Liver (tissue), 3 donors: ENCODE measurements around the gene TMEM91.

ENCODE experiments used
- TF ChIP-seq, protein P1 (sequence below): fragments of 150-350 bp; IDR thresholded peaks from 2 replicates; pipeline ENCODE4 v1.5.1; 2017; ENCODE audit warnings: improper control_type of control experiment, low read depth, low read length; ENCODE audit not compliant: missing input control
- TF ChIP-seq, protein P2 (sequence below): IDR thresholded peaks from 2 replicates; pipeline ENCODE4 v1.6.1; 2016; ENCODE audit warnings: antibody characterized with exemption
- TF ChIP-seq, protein P3 (sequence below): IDR thresholded peaks from 2 replicates; pipeline ENCODE4 v1.6.1; 2016; ENCODE audit warnings: antibody characterized with exemption
- donor health status: healthy.
- donor health status: healthy.

DNA sequence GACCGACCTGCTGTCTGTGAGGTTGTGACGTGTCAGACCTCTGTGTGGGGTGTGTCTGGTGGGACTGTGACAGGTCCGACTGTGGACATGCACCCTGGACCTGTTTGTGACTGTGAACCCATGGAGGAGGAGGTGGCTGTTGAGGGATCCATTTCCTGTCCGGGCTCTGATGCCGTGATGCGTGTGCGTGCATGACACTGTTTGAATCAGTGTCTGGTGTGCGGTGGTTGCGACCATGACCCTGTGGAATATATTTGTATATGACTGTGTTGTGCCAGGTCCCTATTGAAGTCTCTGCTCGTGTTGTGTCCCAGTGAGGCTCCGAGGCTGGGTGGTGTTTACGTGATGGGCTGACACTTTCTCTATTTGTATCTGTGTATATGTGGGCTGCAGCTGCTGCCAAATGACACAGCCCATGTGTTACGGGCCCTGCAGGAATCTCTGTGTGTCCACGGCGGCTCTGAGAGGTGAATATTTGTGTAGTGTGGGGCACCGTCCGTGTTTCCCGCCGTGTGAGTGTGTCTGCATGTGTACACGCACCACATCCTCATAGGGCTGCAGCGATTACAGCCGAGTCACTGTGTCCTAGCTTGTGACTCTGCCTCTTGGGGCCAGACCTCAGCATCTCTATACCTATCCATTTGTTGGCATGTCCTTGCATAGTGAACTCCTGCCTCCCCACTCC lies 48.0 kb upstream of the TMEM91 start:
- TF ChIP-seq, protein P1, sequence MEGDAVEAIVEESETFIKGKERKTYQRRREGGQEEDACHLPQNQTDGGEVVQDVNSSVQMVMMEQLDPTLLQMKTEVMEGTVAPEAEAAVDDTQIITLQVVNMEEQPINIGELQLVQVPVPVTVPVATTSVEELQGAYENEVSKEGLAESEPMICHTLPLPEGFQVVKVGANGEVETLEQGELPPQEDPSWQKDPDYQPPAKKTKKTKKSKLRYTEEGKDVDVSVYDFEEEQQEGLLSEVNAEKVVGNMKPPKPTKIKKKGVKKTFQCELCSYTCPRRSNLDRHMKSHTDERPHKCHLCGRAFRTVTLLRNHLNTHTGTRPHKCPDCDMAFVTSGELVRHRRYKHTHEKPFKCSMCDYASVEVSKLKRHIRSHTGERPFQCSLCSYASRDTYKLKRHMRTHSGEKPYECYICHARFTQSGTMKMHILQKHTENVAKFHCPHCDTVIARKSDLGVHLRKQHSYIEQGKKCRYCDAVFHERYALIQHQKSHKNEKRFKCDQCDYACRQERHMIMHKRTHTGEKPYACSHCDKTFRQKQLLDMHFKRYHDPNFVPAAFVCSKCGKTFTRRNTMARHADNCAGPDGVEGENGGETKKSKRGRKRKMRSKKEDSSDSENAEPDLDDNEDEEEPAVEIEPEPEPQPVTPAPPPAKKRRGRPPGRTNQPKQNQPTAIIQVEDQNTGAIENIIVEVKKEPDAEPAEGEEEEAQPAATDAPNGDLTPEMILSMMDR: no peak
- TF ChIP-seq, protein P2, sequence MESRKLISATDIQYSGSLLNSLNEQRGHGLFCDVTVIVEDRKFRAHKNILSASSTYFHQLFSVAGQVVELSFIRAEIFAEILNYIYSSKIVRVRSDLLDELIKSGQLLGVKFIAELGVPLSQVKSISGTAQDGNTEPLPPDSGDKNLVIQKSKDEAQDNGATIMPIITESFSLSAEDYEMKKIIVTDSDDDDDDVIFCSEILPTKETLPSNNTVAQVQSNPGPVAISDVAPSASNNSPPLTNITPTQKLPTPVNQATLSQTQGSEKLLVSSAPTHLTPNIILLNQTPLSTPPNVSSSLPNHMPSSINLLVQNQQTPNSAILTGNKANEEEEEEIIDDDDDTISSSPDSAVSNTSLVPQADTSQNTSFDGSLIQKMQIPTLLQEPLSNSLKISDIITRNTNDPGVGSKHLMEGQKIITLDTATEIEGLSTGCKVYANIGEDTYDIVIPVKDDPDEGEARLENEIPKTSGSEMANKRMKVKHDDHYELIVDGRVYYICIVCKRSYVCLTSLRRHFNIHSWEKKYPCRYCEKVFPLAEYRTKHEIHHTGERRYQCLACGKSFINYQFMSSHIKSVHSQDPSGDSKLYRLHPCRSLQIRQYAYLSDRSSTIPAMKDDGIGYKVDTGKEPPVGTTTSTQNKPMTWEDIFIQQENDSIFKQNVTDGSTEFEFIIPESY: no peak
- TF ChIP-seq, protein P3, sequence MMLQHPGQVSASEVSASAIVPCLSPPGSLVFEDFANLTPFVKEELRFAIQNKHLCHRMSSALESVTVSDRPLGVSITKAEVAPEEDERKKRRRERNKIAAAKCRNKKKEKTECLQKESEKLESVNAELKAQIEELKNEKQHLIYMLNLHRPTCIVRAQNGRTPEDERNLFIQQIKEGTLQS: no peak
